OCI-LY1 (cell line): ENCODE data around the gene RABGAP1L.
"Not testable (repeated sequence)": the region's sequence is repeated elsewhere in the genome, so short reads cannot be mapped to it uniquely, and the experiment has no call there.

Experiments
- H2AFZ ChIP-seq: fragments of 200-600 bp; sonication (generic), shearing (Covaris generic); 2 replicates; pipeline ENCODE4 v1.6.0; 2014; ENCODE audit warnings: antibody characterized with exemption, mild to moderate bottlenecking, low read length
- H3F3A ChIP-seq: fragments of 200-600 bp; sonication (generic), shearing (Covaris generic); 2 replicates; pipeline ENCODE4 v1.6.0; 2014; ENCODE audit warnings: mild to moderate bottlenecking, antibody characterized with exemption, low read length, moderate library complexity; ENCODE audit not compliant: insufficient read depth
- H3K27ac ChIP-seq: fragments of 200-600 bp; sonication (generic); 2 replicates; pipeline ENCODE4 v1.5.1; 2014; ENCODE audit warnings: low read length, mixed run types, mild to moderate bottlenecking, low read depth; ENCODE audit not compliant: poor library complexity, severe bottlenecking
- H3K27me3 ChIP-seq: fragments of 200-600 bp; sonication (generic); 2 replicates; pipeline ENCODE4 v1.6.0; 2014; ENCODE audit warnings: antibody characterized with exemption, mild to moderate bottlenecking, low read length, moderate library complexity; ENCODE audit not compliant: insufficient read depth
- H3K36me3 ChIP-seq: fragments of 200-600 bp; sonication (generic); 2 replicates; pipeline ENCODE4 v1.6.1; 2014; ENCODE audit warnings: mild to moderate bottlenecking, antibody characterized with exemption, low read length, moderate library complexity, mixed read lengths; ENCODE audit not compliant: insufficient read depth
- H3K4me1 ChIP-seq: fragments of 200-600 bp; sonication (generic); 2 replicates; pipeline ENCODE4 v1.5.1; 2014; ENCODE audit warnings: mild to moderate bottlenecking, low read length, moderate library complexity; ENCODE audit not compliant: insufficient read depth, severe bottlenecking
- H3K4me2 ChIP-seq: fragments of 200-600 bp; sonication (generic), shearing (Covaris generic); 2 replicates; pipeline ENCODE4 v1.6.1; 2014; ENCODE audit warnings: low read length
- H3K4me3 ChIP-seq: fragments of 200-600 bp; sonication (generic); 2 replicates; pipeline ENCODE4 v1.5.1; 2014; ENCODE audit warnings: low read length, low read depth, mild to moderate bottlenecking, mixed read lengths; ENCODE audit not compliant: poor library complexity, severe bottlenecking
- H3K79me2 ChIP-seq: fragments of 200-600 bp; shearing (Covaris generic); 2 replicates; pipeline ENCODE4 v1.6.1; 2016; ENCODE audit warnings: mixed run types, low read length, mixed read lengths; ENCODE audit not compliant: insufficient read depth
- H3K9ac ChIP-seq: fragments of 200-600 bp; sonication (generic), shearing (Covaris generic); 2 replicates; pipeline ENCODE4 v1.6.1; 2014; ENCODE audit warnings: mild to moderate bottlenecking, low read length, mixed read lengths
- H3K9me2 ChIP-seq: fragments of 200-600 bp; sonication (generic), shearing (Covaris generic); 2 replicates; pipeline ENCODE4 v1.6.1; 2014; ENCODE audit warnings: low read depth, mild to moderate bottlenecking, low read length, mixed read lengths
- H3K9me3 ChIP-seq: fragments of 200-600 bp; shearing (Covaris generic); 2 replicates; pipeline ENCODE4 v1.6.1; 2014; ENCODE audit warnings: low read length, mixed read lengths
- H4K20me1 ChIP-seq: fragments of 200-600 bp; sonication (generic), shearing (Covaris generic); 2 replicates; pipeline ENCODE4 v1.6.0; 2016; ENCODE audit warnings: mild to moderate bottlenecking, low read length; ENCODE audit not compliant: insufficient read depth
- CTCF ChIP-seq: fragments of 200-600 bp; sonication (generic), shearing (Covaris generic); IDR thresholded peaks from 2 replicates; pipeline ENCODE4 v1.5.1; 2017; ENCODE audit warnings: mild to moderate bottlenecking, antibody characterized with exemption, low read length, moderate library complexity, mixed read lengths
- EZH2 ChIP-seq: fragments of 200-600 bp; sonication (generic), shearing (Covaris generic); IDR thresholded peaks from 2 replicates; pipeline ENCODE4 v1.8.0; 2017; ENCODE audit warnings: borderline replicate concordance, mixed run types, mild to moderate bottlenecking, antibody characterized with exemption, low read length, moderate library complexity, mixed read lengths

Gene RABGAP1L

DNA sequence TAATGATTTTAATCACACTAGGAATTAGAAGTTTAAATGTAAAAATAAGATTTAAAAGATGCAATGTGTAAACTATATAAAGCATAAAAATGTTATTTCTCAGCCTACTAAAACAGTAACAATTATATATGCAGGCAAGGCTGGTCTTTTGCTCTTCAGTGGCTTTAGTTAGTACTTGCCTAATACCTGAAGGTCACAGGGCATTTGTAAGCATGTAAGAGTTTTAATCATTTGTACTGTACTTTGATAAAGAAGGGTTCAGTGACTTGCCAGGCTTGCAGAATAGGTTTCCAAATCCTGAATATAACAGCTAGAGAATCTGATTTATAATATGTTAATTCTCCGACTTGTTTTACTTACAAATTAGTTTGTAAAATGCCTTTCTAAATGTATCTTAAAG, 545.0 kb downstream of the RABGAP1L start:
- Histone ChIP-seq H3K9me2 (no peaks in the 10 kb centered on the region), H3F3A (no peaks in the 10 kb centered on the region), H3K4me1 (no peaks in the 10 kb centered on the region), H3K36me3 (peaks cover 55% of the 10 kb centered on the region), H3K27ac (no peak overlapping the region), H3K9me3 (no peaks in the 10 kb centered on the region), H3K9ac (no peak overlapping the region), H3K27me3 (no peaks in the 10 kb centered on the region), H2AFZ (no peak overlapping the region), H3K4me3 (no peak overlapping the region), H3K79me2 (no peaks in the 10 kb centered on the region), H3K4me2 (no peak overlapping the region), H4K20me1 (no peaks in the 10 kb centered on the region)
- TF ChIP-seq EZH2 (no peak), CTCF (no peak)

GRCh38 chr1:174710868-174711845, 551.8 kb downstream of the RABGAP1L start:
- Histone ChIP-seq H3K9ac (no peak overlapping the region), H3F3A (no peaks in the 10 kb centered on the region), H3K9me3 (no peaks in the 10 kb centered on the region), H3K27ac (no peak overlapping the region), H3K27me3 (no peaks in the 10 kb centered on the region), H3K36me3 (peaks cover 26% of the 10 kb centered on the region), H3K79me2 (no peaks in the 10 kb centered on the region), H2AFZ (no peak overlapping the region), H3K9me2 (no peaks in the 10 kb centered on the region), H3K4me1 (no peaks in the 10 kb centered on the region), H3K4me3 (no peak overlapping the region), H3K4me2 (no peak overlapping the region), H4K20me1 (no peaks in the 10 kb centered on the region)
- TF ChIP-seq CTCF (no peak), EZH2 (no peak)

- H3K9ac ChIP-seq, H2AFZ ChIP-seq, H3F3A ChIP-seq, H3K27ac ChIP-seq, H3K27me3 ChIP-seq, H3K9me3 ChIP-seq, H3K4me2 ChIP-seq, H3K79me2 ChIP-seq, H4K20me1 ChIP-seq, H3K4me1 ChIP-seq, H3K4me3 ChIP-seq, H3K9me2 ChIP-seq: not testable (repeated sequence)
- H3K36me3 ChIP-seq = peaks cover 23% of the 10 kb centered on the region
These were observed 552.5 kb downstream of the RABGAP1L start for GRCh38 chr1:174711848-174712247.

DNA sequence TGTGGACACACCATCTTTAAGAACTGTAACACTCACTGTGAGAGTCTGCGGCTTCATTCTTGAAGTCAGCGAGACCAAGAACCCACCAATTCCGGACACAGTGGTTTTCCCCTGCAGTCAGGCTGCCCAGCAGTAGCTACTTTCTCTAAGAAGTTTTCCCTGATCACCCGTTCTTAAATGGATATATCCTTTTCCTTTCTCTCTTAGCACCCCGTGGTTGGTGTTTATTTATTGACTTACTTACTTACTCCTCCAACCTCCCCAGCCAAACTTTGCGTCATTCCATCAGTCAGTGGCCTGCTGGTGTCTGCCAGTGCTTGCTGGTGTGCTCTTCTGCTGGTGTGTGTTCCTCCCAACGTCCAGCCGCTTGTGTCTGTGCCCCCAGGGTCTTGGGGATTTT, 553.2 kb downstream of the RABGAP1L start:
- TF ChIP-seq EZH2 (no peak), CTCF (no peak)
- Histone ChIP-seq H3K4me1 (no peaks in the 10 kb centered on the region), H3K79me2 (no peaks in the 10 kb centered on the region), H3K9me3 (no peaks in the 10 kb centered on the region), H3K4me3 (no peak overlapping the region), H3K36me3 (peaks cover 16% of the 10 kb centered on the region; the same call in 1 of the 2 replicates), H3F3A (no peaks in the 10 kb centered on the region), H3K4me2 (no peak overlapping the region), H2AFZ (no peak overlapping the region), H4K20me1 (no peaks in the 10 kb centered on the region), H3K27me3 (no peaks in the 10 kb centered on the region), H3K9me2 (no peaks in the 10 kb centered on the region), H3K9ac (no peak overlapping the region), H3K27ac (no peak overlapping the region)
